H1 (cell line): ENCODE results near the gene LPAR3. TPM values are rescaled to one million over a fixed set of nuclear protein-coding genes. Genes with fewer than 3 reads are reported as not detected.

ENCODE experiments used
- CTCF ChIA-PET: fragments of 300-600 bp; sonication (Branson Sonifier 250); formaldehyde crosslinking; loops from one replicate; lab custom pipeline; 2021; ENCODE audit not compliant: partially characterized antibody; lab: Charles Lee
- POLR2A ChIA-PET: fragments of 300-600 bp; sonication (Branson Sonifier 250); formaldehyde crosslinking; loops from one replicate; lab custom pipeline; 2021; ENCODE audit warnings: inconsistent platforms; ENCODE audit not compliant: partially characterized antibody; lab: Charles Lee
- DNase-seq, 2 experiments: peaks; one replicate each; pipeline versions ENCODE4 v3.0.0 to v3.0.0-alpha.2; 2010 to 2022; ENCODE audit warnings: low spot score in 2 of 2, low read depth in 1 of 2, mixed read lengths in 1 of 2
- FAIRE-seq: peaks from 2 replicates; lab custom pipeline; 2011; peaks lifted over from hg19 to GRCh38; lab: Jason Lieb, UNC
- H2AFZ ChIP-seq: 2 replicates; pipeline ENCODE4 v1.8.1; 2012; ENCODE audit warnings: low read length, inconsistent platforms
- H2AK5ac ChIP-seq: 2 replicates; pipeline ENCODE4 v1.6.1; 2013; ENCODE audit warnings: low read depth, low read length
- H2BK120ac ChIP-seq: replicated peaks from 2 replicates; pipeline ENCODE3; 2013; ENCODE audit warnings: low read depth, low read length, inconsistent platforms
- H2BK12ac ChIP-seq: 2 replicates; pipeline ENCODE4 v1.6.1; 2013; ENCODE audit warnings: low read depth, low read length
- H2BK15ac ChIP-seq: 2 replicates; pipeline ENCODE4 v1.6.1; 2013; ENCODE audit warnings: low read length
- H2BK20ac ChIP-seq: 2 replicates; pipeline ENCODE4 v1.6.1; 2013; ENCODE audit warnings: low read length
- H2BK5ac ChIP-seq: 2 replicates; pipeline ENCODE4 v1.6.1; 2013; ENCODE audit warnings: low read depth, low read length
- H3K14ac ChIP-seq: 2 replicates; pipeline ENCODE4 v1.6.1; 2013; ENCODE audit warnings: inconsistent platforms; ENCODE audit not compliant: insufficient read length
- H3K18ac ChIP-seq: 2 replicates; pipeline ENCODE4 v1.6.1; 2013; ENCODE audit warnings: low read length; ENCODE audit errors: extremely low read depth
- H3K23ac ChIP-seq: 2 replicates; pipeline ENCODE4 v1.6.1; 2013; ENCODE audit warnings: inconsistent platforms; ENCODE audit not compliant: insufficient read length
- H3K23me2 ChIP-seq: 2 replicates; pipeline ENCODE4 v1.6.1; 2013; ENCODE audit warnings: low read depth, low read length
- H3K27ac ChIP-seq: 2 replicates; pipeline ENCODE4 v1.6.1; 2011; ENCODE audit warnings: low read depth, low read length, inconsistent platforms
- H3K27me3 ChIP-seq, 4 experiments: replicated peaks in 1 of 4; 1 replicate in 1 of 4; 2 replicates in 3 of 4; pipeline versions ENCODE4 v1.6.1 to v1.8.1; 2011 to 2013; ENCODE audit warnings: low read length in 3 of 4, mild to moderate bottlenecking in 3 of 4, inconsistent platforms in 2 of 4, mixed read lengths in 2 of 4, moderate library complexity in 1 of 4; ENCODE audit not compliant: control insufficient read depth in 3 of 4, insufficient read depth in 3 of 4; ENCODE audit errors: extremely low read depth in 1 of 4
- H3K36me3 ChIP-seq, 4 experiments: 2 replicates each; pipeline versions ENCODE4 v1.6.1 to v1.8.1; 2011 to 2013; ENCODE audit warnings: mild to moderate bottlenecking in 4 of 4, low read length in 3 of 4, moderate library complexity in 2 of 4, control low read depth in 1 of 4, inconsistent platforms in 1 of 4; ENCODE audit not compliant: insufficient read depth in 4 of 4, control insufficient read depth in 2 of 4
- H3K4ac ChIP-seq: replicated peaks from 2 replicates; pipeline ENCODE3; 2013; ENCODE audit warnings: low read length, low read depth, mixed read lengths, inconsistent platforms; ENCODE audit not compliant: insufficient read length
- H3K4me1 ChIP-seq, 4 experiments: replicated peaks in 1 of 4; 1 replicate in 1 of 4; 2 replicates in 3 of 4; pipeline versions ENCODE4 v1.6.1 to v1.8.1; 2011 to 2013; ENCODE audit warnings: low read length in 3 of 4, inconsistent platforms in 2 of 4, mixed read lengths in 1 of 4; ENCODE audit not compliant: insufficient read depth in 4 of 4, control insufficient read depth in 3 of 4
- H3K4me2 ChIP-seq, 2 experiments: 2 replicates each; pipeline versions ENCODE4 v1.6.1 to v1.8.1; 2011 to 2013; ENCODE audit warnings: low read depth in 2 of 2, low read length in 2 of 2, control low read depth in 1 of 2, inconsistent platforms in 1 of 2, mild to moderate bottlenecking in 1 of 2; ENCODE audit not compliant: insufficient read depth in 1 of 2
- H3K4me3 ChIP-seq, 4 experiments: fragments of 200-600, 300-600 bp in 1 of 4; sonication (generic), shearing (Covaris generic), sonication (Bioruptor Twin) in 1 of 4; 2 replicates each; pipeline versions ENCODE4 v1.5.1 to v1.8.1; 2011 to 2016; ENCODE audit warnings: low read length in 4 of 4, low read depth in 3 of 4, control low read depth in 2 of 4, inconsistent platforms in 2 of 4, mild to moderate bottlenecking in 2 of 4, mixed read lengths in 1 of 4, moderate library complexity in 1 of 4; ENCODE audit not compliant: insufficient read depth in 2 of 4; ENCODE audit errors: extremely low read depth in 1 of 4
- H3K56ac ChIP-seq: replicated peaks from 2 replicates; pipeline ENCODE3; 2013; ENCODE audit warnings: low read depth, mild to moderate bottlenecking, mixed read lengths, low read length, inconsistent platforms; ENCODE audit not compliant: insufficient read length
- H3K79me1 ChIP-seq: 2 replicates; pipeline ENCODE4 v1.6.1; 2013; ENCODE audit warnings: low read depth, low read length, control low read depth
- H3K79me2 ChIP-seq, 2 experiments: 2 replicates each; pipeline versions ENCODE4 v1.6.1 to v1.8.1; 2012 to 2013; ENCODE audit warnings: low read length in 2 of 2, mild to moderate bottlenecking in 2 of 2, inconsistent platforms in 1 of 2; ENCODE audit not compliant: insufficient read depth in 2 of 2, control insufficient read depth in 1 of 2
- H3K9ac ChIP-seq, 4 experiments: replicated peaks in 1 of 4; 1 replicate in 1 of 4; 2 replicates in 3 of 4; pipeline versions ENCODE4 v1.6.1 to v1.8.1; 2011 to 2013; ENCODE audit warnings: low read depth in 3 of 4, low read length in 3 of 4, control low read depth in 2 of 4, mild to moderate bottlenecking in 2 of 4, moderate library complexity in 2 of 4, inconsistent platforms in 1 of 4; ENCODE audit errors: extremely low read depth in 1 of 4
- H3K9me3 ChIP-seq, 2 experiments: 2 replicates each; pipeline versions ENCODE4 v1.6.1 to v1.8.1; 2012 to 2013; ENCODE audit warnings: mild to moderate bottlenecking in 2 of 2, moderate library complexity in 2 of 2, control low read depth in 1 of 2, inconsistent platforms in 1 of 2, low read depth in 1 of 2, low read length in 1 of 2, mixed read lengths in 1 of 2; ENCODE audit not compliant: insufficient read depth in 2 of 2
- H4K20me1 ChIP-seq, 2 experiments: replicated peaks in 1 of 2; 2 replicates each; pipeline versions ENCODE3 to v1.8.1; 2011 to 2013; ENCODE audit warnings: inconsistent platforms in 2 of 2, low read length in 2 of 2, mild to moderate bottlenecking in 1 of 2; ENCODE audit not compliant: insufficient read depth in 2 of 2, control insufficient read depth in 1 of 2
- H4K5ac ChIP-seq: 2 replicates; pipeline ENCODE4 v1.6.1; 2013; ENCODE audit warnings: low read length, low read depth, mixed read lengths, inconsistent platforms; ENCODE audit not compliant: insufficient read length
- H4K8ac ChIP-seq: 2 replicates; pipeline ENCODE4 v1.8.0; 2013; ENCODE audit warnings: mild to moderate bottlenecking, moderate library complexity, low read length, inconsistent platforms; ENCODE audit not compliant: insufficient read depth; ENCODE audit errors: extremely low read depth
- H4K91ac ChIP-seq: replicated peaks from 2 replicates; pipeline ENCODE3; 2013; ENCODE audit warnings: low read length, mixed read lengths, inconsistent platforms; ENCODE audit not compliant: insufficient read length
- CHD2 ChIP-seq: IDR thresholded peaks from 2 replicates; pipeline ENCODE4 v1.6.1; 2012; ENCODE audit warnings: low read length, improper control_type of control experiment
- CREB1 ChIP-seq: IDR thresholded peaks from 2 replicates; pipeline ENCODE4 v1.6.1; 2012; ENCODE audit warnings: inconsistent platforms
- CTBP2 ChIP-seq: IDR thresholded peaks from 2 replicates; pipeline ENCODE4 v1.7.0; 2011; ENCODE audit warnings: borderline replicate concordance, mild to moderate bottlenecking, moderate library complexity, mixed read lengths, low read length; ENCODE audit not compliant: insufficient read depth, insufficient read length
- HDAC2 ChIP-seq, 2 experiments: fragments of 300-600 bp in 1 of 2; sonication (generic) in 1 of 2; IDR thresholded peaks; 2 replicates each; pipeline ENCODE4 v1.6.1; 2011 to 2012; ENCODE audit warnings: low read depth in 2 of 2, low read length in 2 of 2, mild to moderate bottlenecking in 2 of 2, moderate library complexity in 2 of 2, borderline replicate concordance in 1 of 2, inconsistent platforms in 1 of 2
- JUN ChIP-seq: IDR thresholded peaks from 2 replicates; pipeline ENCODE4 v1.6.1; 2011; ENCODE audit warnings: low read depth, mild to moderate bottlenecking, improper control_type of control experiment, low read length
- MAX ChIP-seq: IDR thresholded peaks from 2 replicates; pipeline ENCODE4 v1.6.1; 2012; ENCODE audit warnings: inconsistent platforms
- POU5F1 ChIP-seq: IDR thresholded peaks from 2 replicates; pipeline ENCODE4 v1.6.1; 2011; ENCODE audit warnings: low read depth, mild to moderate bottlenecking, low read length, moderate library complexity
- SAP30 ChIP-seq: fragments of 300-600 bp; sonication (generic); IDR thresholded peaks from 2 replicates; pipeline ENCODE4 v1.7.1; 2012; ENCODE audit warnings: low read length, moderate library complexity, mild to moderate bottlenecking, inconsistent platforms; ENCODE audit not compliant: insufficient read depth, insufficient replicate concordance
- SIN3A ChIP-seq, 2 experiments: IDR thresholded peaks in 1 of 2; conservative IDR thresholded peaks in 1 of 2; 2 replicates each; pipeline ENCODE4 v1.6.1; 2011 to 2012; ENCODE audit warnings: low read length in 2 of 2, improper control_type of control experiment in 1 of 2, low read depth in 1 of 2, mild to moderate bottlenecking in 1 of 2
- SIX5 ChIP-seq: IDR thresholded peaks from 2 replicates; pipeline ENCODE4 v1.6.1; 2011; ENCODE audit warnings: mild to moderate bottlenecking, low read depth, low read length
- USF2 ChIP-seq: IDR thresholded peaks from 2 replicates; pipeline ENCODE4 v1.6.1; 2011; ENCODE audit warnings: low read length, improper control_type of control experiment
- ZNF274 ChIP-seq: IDR thresholded peaks from 2 replicates; pipeline ENCODE4 v1.7.0; 2012; ENCODE audit warnings: low read length, borderline replicate concordance; ENCODE audit errors: extremely low read depth
- WGBS, 2 experiments: shearing (Covaris generic) in 1 of 2; methylation state at CpG; one replicate each; pipeline versions ENCODE4 v1.1.6 to v1.1.7; 2013 to 2015; ENCODE audit warnings: low lambda C conversion rate in 2 of 2, mixed read lengths in 2 of 2, inconsistent platforms in 1 of 2, low coverage in 1 of 2, missing lambda C conversion rate in 1 of 2; ENCODE audit not compliant: insufficient replicate concordance in 2 of 2, insufficient coverage in 1 of 2, insufficient read length in 1 of 2; ENCODE audit errors: extremely low coverage in 1 of 2, missing lambda C conversion rate in 1 of 2; 5-methylcytosine and 5-hydroxymethylcytosine counted together
- polyA plus RNA-seq, 7 experiments: library from polyadenylated mRNA; depleted of rRNA in 3 of 7; stranded (reverse) in 5 of 7; unstranded in 2 of 7; fragments of >200 nt in 5 of 7; fragments of 200-250 nt in 2 of 7; gene quantifications; 1 replicate in 5 of 7; 2 replicates in 1 of 7; 4 replicates in 1 of 7; pipeline versions ENCODE4 v1.2.1 to v1.2.3, GENCODE V29; 2011 to 2013; ENCODE audit warnings: missing spikeins in 2 of 7, mixed read lengths in 2 of 7
- total RNA-seq: library from RNA; stranded (reverse); fragmentation: NEBNext Ultra II Directional; extraction: Animal tissue kit (Norgen Biotek cat#: 25700); gene quantifications from 2 replicates; pipeline ENCODE4 v1.2.1, GENCODE V29; 2021

The LPAR3 gene
- total and polyA plus RNA-seq, 2 of the 8 experiments (the other 6 are each of a cell fraction or from before 2014, with no cell fraction given), result 17.1 to 25.4 TPM

- Histone ChIP-seq H3K27ac (no peak overlapping the region), H3K9ac (no peak overlapping the region), H2BK5ac (no peak overlapping the region), H3K79me1 (no peaks in the 10 kb centered on the region), H2AFZ (no peak overlapping the region), H2BK12ac (no peak overlapping the region), H3K4me3 (no peak overlapping the region), H3K4me2 (no peak overlapping the region), H3K27me3 (no peaks in the 10 kb centered on the region), H3K36me3 (no peaks in the 10 kb centered on the region), H3K23ac (no peak overlapping the region), H4K91ac (no peak overlapping the region), H3K23me2 (no peaks in the 10 kb centered on the region), H3K9me3 (no peaks in the 10 kb centered on the region; a peak in 1 of 4 replicates), H4K5ac (no peak overlapping the region), H2AK5ac (no peak overlapping the region), H3K56ac (no peak overlapping the region), H4K8ac (no peak overlapping the region), H3K18ac (no peak overlapping the region), H3K4ac (no peak overlapping the region), H2BK15ac (no peak overlapping the region), H3K14ac (no peak overlapping the region), H2BK120ac (no peak overlapping the region), H2BK20ac (no peak overlapping the region), H4K20me1 (no peaks in the 10 kb centered on the region), H3K79me2 (no peaks in the 10 kb centered on the region), H3K4me1 (peaks cover 0 to 5% (median 3%) of the 10 kb centered on the region in 4 experiments; a peak in 5 of 7 replicates)
- POLR2A ChIA-PET, result interaction anchor here (1.3 kb wide), 1 partner anchor 272 kb away, joined by 4 read pairs; no protein-coding TSS in a partner anchor
- CTCF ChIA-PET, result interaction anchor here (0.6 to 9.5 kb wide), 34 partner anchors 8 to 794 kb away, joined by 3 to 164 read pairs (median 4); partner anchors contain the start of gene LPAR3
- DNase-seq, result no peak
- 91% methylated on average over 3 of the region's 3 CpGs; no CpG with 5 or more reads in 1 of the 2 experiments for WGBS, 2 experiments
- no peak for FAIRE-seq
- TF ChIP-seq CHD2, result no peak
- TF ChIP-seq POU5F1, result no peak
- TF ChIP-seq USF2, result no peak
- no peak for TF ChIP-seq HDAC2 (IDR thresholded peaks at IDR 0.05; ENCODE audit: borderline replicate concordance in 1 of 2, low read depth in 2 of 2, low read length in 2 of 2)
- TF ChIP-seq CREB1, result no peak
- TF ChIP-seq SAP30, result no peak
- no peak for TF ChIP-seq SIX5
- no peak for TF ChIP-seq CTBP2
- no peak for TF ChIP-seq ZNF274
- no peak for TF ChIP-seq SIN3A (conservative IDR thresholded peaks at IDR 0.05 in 1 of 2, IDR thresholded peaks at IDR 0.05 in 1 of 2; ENCODE audit: low read depth in 1 of 2, low read length in 2 of 2)
- TF ChIP-seq MAX, result no peak
- TF ChIP-seq JUN, result no peak
These were observed 117.5 kb downstream of the LPAR3 start for GRCh38 chr1:84775535-84775920.
